Measurements from ENCODE around the gene ID3.

ID3 gene

DNA sequence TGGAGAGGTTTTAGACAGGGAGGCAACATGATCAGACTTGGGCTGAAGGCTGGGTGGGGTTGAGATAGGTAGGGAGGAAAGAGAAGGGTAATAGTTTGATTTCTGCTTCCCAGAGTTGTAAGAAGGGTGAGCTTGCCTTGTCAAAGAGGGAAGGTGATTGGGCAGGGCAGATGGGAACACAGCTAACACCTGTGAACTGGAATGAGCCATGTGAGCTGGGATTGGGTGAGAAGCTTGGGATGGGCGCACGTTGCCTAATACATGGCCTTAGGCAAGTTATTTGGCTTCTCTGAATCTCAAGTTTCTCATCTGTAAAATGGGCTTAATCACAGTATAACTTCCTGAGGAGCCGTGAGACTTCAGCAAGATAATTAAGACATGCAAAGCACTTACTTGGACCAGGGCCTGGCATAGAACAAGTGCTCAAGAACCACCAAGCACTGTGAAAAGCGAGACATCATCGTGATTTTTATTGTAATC is 33.8 kb upstream of the ID3 start:
- DNase-seq (ENCODE audit: low read depth), result no peak
- TF ChIP-seq, protein P1, sequence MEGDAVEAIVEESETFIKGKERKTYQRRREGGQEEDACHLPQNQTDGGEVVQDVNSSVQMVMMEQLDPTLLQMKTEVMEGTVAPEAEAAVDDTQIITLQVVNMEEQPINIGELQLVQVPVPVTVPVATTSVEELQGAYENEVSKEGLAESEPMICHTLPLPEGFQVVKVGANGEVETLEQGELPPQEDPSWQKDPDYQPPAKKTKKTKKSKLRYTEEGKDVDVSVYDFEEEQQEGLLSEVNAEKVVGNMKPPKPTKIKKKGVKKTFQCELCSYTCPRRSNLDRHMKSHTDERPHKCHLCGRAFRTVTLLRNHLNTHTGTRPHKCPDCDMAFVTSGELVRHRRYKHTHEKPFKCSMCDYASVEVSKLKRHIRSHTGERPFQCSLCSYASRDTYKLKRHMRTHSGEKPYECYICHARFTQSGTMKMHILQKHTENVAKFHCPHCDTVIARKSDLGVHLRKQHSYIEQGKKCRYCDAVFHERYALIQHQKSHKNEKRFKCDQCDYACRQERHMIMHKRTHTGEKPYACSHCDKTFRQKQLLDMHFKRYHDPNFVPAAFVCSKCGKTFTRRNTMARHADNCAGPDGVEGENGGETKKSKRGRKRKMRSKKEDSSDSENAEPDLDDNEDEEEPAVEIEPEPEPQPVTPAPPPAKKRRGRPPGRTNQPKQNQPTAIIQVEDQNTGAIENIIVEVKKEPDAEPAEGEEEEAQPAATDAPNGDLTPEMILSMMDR (IDR thresholded peaks at IDR 0.05; ENCODE audit: low read depth, low read length, missing control alignments), result no peak
- no peak overlapping the region; the same call in 1 of the 2 replicates for H3K4me3 ChIP-seq (ENCODE audit: low read depth, low read length)

DNA sequence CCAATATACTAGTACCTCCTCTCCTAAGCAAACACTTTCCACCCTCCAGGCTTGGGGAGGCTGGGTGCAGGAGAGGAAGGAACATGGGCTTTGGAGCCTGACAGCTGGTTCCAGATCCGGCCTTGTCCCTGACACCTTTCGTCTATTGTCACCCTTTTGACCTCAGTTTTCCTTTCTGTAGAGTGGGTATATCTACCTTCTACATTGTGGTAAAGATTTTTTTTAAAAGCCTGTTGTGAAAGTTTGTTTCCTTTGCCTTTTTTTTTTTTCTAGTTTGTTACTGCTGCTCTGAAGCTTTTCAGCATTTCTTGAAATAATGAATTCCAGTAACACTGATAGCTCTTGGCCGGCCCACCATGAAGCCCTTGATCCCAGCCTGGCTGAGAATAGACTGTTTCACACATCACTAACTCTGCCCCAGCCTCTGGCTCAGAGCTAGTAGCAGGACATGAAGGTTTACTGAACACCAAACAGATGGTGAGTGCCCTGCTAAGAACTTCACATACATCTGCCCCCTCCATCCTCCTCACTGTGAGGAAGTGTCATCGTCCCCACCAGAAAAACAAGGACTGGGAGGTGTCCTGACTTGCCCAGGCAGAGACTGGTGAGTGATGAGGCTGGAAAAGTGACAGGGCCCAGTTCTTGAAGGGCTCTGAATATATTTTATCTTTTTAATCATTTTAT is 33.0 kb upstream of the ID3 start:
- TF ChIP-seq, protein P1 (IDR thresholded peaks at IDR 0.05; ENCODE audit: low read depth, low read length, missing control alignments), result no peak
- DNase-seq (ENCODE audit: low read depth), result no peak
- H3K4me3 ChIP-seq (ENCODE audit: low read depth, low read length), result no peak overlapping the region; the same call in 1 of the 2 replicates

DNA sequence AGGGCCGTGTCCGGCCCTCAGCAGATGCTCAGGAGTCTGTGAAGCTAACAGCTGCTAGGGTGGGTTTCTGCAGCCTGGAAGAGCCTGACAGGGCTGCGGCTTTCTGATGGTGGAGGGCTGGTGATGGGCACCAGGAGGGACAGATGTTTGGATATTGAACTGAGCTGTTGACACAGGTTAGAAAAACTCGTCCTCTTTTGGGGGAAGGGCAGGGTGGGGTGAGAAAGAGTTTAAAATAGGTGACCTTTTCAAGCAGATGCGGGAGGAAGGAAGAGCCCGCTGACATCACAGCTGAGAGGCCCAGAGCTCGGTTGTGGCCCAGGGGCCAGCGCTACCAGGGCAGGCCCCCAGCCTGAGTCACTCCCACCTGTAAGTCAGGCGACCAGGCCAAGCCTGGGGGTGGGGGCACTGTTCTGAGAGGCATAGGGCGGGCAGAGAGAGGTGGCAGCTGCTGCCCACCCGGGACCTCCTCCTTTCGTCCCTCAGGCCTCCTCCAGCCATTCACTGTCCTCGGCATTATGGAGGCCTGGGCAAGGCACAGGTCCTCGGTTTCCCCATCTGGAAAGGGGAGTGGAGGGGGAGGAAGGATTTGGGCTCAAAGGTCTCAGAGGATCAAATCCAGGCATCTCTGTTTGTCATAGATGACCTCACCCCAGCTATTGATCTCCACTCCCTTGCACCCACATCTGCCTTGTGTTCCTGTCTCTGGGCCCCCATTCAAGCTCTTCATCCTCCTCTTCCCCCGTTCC is 32.3 kb upstream of the ID3 start:
- TF ChIP-seq, protein P1 (IDR thresholded peaks at IDR 0.05; ENCODE audit: low read depth, low read length, missing control alignments), result no peak
- peak overlapping the region; percentile 12; the same call in 1 of the 2 replicates for H3K4me3 ChIP-seq (ENCODE audit: low read depth, low read length)
- DNase-seq (ENCODE audit: low read depth), result no peak

DNA sequence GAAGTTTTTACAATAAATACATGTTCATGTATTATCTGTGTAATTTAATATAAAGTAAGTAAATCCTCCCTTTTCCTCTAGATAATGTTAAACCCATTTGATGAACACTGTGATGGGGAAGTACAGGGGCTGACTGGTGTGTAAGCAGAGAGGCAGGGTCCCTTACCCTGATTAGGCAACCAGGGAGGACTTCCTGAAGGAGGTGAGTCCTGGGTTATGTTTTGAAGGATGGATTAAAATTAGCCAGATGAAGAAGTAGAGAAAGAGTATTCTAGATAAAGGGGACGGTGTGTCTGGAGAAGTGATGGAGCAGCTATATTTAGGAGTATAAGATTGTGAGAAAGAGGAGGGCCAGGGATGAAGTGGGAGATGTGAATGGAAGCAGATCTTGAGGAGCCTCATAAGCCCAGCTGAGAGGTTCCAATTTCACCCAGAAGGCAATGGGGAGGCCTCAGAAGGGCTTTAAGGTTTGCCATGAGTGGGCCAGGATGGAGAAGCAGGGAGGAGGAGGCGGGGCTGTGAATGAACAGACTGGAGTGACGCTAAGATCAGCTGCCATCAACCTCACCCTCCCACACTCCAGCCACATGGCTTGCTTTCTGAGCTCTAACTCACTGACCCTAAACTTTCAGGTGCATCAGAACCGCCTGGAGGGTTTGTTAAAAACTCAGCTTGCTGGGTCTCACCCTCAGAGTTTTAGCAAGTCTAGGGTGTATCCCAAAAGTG is 30.9 kb upstream of the ID3 start:
- H3K4me3 ChIP-seq (ENCODE audit: low read depth, low read length), result no peak overlapping the region
- DNase-seq (ENCODE audit: low read depth), result no peak
- TF ChIP-seq, protein P1 (IDR thresholded peaks at IDR 0.05; ENCODE audit: low read depth, low read length, missing control alignments), result no peak

DNA sequence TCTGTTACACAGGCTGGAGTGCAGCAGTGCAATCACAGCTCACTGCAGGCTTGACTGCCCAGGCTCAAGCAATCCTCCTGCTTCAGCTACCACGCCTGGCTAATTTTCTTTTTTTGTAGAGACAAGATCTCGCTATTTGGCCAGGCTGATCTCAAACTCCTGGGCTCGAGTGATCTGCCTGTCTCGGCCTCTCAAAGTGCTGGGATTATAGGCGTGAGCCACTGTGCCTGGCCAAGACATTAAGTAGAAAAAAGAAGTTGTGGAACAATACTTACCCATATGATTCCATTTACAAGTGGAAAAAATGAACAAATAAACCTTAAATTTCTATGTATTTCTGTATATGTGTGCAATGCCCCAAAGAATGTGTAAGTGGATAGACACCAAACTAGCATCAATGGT is 30.3 kb upstream of the ID3 start:
- DNase-seq (ENCODE audit: low read depth), result no peak
- TF ChIP-seq, protein P1 (IDR thresholded peaks at IDR 0.05; ENCODE audit: low read depth, low read length, missing control alignments), result no peak
- H3K4me3 ChIP-seq (ENCODE audit: low read depth, low read length), result no peak overlapping the region

DNA sequence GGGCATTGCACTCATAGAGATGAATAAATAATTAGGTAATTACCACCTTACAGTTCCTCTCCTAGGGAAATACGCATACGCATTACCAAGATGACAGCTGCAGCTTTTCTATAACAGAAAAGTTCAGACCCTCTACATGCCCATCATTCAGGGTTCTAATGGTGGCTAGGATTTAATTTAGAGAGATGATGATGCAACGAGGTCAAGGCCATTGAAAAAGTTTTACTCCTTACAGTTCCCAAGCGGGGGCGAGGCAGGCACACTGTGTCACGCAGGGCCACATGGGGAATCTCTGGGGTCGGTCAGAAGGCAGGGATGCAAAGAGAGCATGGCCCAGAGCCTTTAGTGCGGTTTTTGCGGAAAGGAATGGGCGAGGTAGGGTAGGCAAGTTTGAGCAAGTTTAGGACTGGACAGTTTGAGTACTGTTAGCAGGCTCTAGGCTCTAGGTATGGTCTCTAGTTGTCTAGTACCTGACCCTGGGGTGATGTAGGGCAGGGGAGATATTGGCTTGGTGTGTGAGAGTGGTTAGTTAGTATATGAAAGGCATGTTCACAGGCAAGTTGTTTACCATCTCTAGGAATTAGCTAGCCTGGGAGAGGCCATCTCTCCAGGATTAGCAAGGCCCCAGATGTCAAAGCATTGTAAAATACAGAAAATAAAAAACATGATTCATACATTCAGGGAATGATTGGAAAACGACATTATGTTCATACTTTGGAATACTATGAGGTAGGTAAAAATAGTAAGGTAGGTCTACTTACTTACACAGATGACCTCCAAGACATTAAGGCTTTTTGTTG is 29.6 kb upstream of the ID3 start:
- no peak overlapping the region for H3K4me3 ChIP-seq (ENCODE audit: low read depth, low read length)
- TF ChIP-seq, protein P1 (IDR thresholded peaks at IDR 0.05; ENCODE audit: low read depth, low read length, missing control alignments), result no peak
- no peak for DNase-seq (ENCODE audit: low read depth)
